ENCODE data around the gene TMEM271.

GRCh38 chr4:566508-567295 is 9.4 kb downstream of the TMEM271 start:
- TF ChIP-seq POLR2AphosphoS5 (IDR thresholded peaks at IDR 0.05; ENCODE audit: low read depth, low read length) (no peak), POLR2A (IDR thresholded peaks at IDR 0.05; ENCODE audit: low read depth, low read length) (no peak), TAF1 (IDR thresholded peaks at IDR 0.05; ENCODE audit: borderline replicate concordance, low read depth, low read length) (no peak)
